Measurements from ENCODE around the gene KISS1R. TPM values are rescaled to one million over a fixed set of nuclear protein-coding genes. Genes with fewer than 3 reads are reported as not detected.
"Not testable (repeated sequence)": the region's sequence is repeated elsewhere in the genome, so short reads cannot be mapped to it uniquely, and the experiment has no call there.

Gene KISS1R
- total and polyA plus RNA-seq, 2 donors (not counting 1 experiment from before 2014, with no cell fraction given), result not detected

GRCh38 chr19:876089-876488 is 41.0 kb upstream of the KISS1R start:
- Histone ChIP-seq H2AFZ (ENCODE audit: low read length) (no peak overlapping the region), H3K36me3 (ENCODE audit: control insufficient read depth, insufficient read depth, low read length) (peaks cover 26% of the 10 kb centered on the region), H3K4me1 (ENCODE audit: control insufficient read depth, extremely low read depth, insufficient read depth, low read length) (no peaks in the 10 kb centered on the region), H3K4me2 (ENCODE audit: extremely low read depth, insufficient read depth, low read length) (no peak overlapping the region), H3K79me2 (ENCODE audit: control insufficient read depth, insufficient read depth, low read length) (no peaks in the 10 kb centered on the region), H3K27ac (ENCODE audit: insufficient read depth, low read length) (no peak overlapping the region), H3K27me3 (ENCODE audit: control insufficient read depth, insufficient read depth, low read length) (no peaks in the 10 kb centered on the region), H3K9me3 (ENCODE audit: control insufficient read depth, insufficient read depth, low read depth, low read length) (no peaks in the 10 kb centered on the region), H3K9ac (ENCODE audit: insufficient read depth, low read length) (no peak overlapping the region), H4K20me1 (ENCODE audit: control insufficient read depth, extremely low read depth, insufficient read depth, low read length) (no peaks in the 10 kb centered on the region), H3K4me3 (replicated peaks in 1 of 4; ENCODE audit: control extremely low read depth in 1 of 4, insufficient read depth in 1 of 4, low read depth in 3 of 4, low read length in 4 of 4) (no peak overlapping the region)
- no peak for DNase-seq (ENCODE audit: low read depth in 2 of 2)
- no peak for TF ChIP-seq CTCF (conservative IDR thresholded peaks at IDR 0.05 in 1 of 2, IDR thresholded peaks at IDR 0.05 in 1 of 2; ENCODE audit: low read depth in 1 of 2, low read length in 2 of 2)

GRCh38 chr19:876780-877314 is 40.3 kb upstream of the KISS1R start:
- H3K9ac ChIP-seq (ENCODE audit: insufficient read depth, low read length), result no peak overlapping the region
- peaks cover 32% of the 10 kb centered on the region for H3K36me3 ChIP-seq (ENCODE audit: control insufficient read depth, insufficient read depth, low read length)
- no peaks in the 10 kb centered on the region for H3K79me2 ChIP-seq (ENCODE audit: control insufficient read depth, insufficient read depth, low read length)
- H3K4me1 ChIP-seq (ENCODE audit: control insufficient read depth, extremely low read depth, insufficient read depth, low read length), result no peaks in the 10 kb centered on the region
- H3K4me2 ChIP-seq (ENCODE audit: extremely low read depth, insufficient read depth, low read length), result no peak overlapping the region
- TF ChIP-seq EZH2 (IDR thresholded peaks at IDR 0.05; ENCODE audit: low read length, missing control alignments) (no peak), CTCF (conservative IDR thresholded peaks at IDR 0.05 in 1 of 2, IDR thresholded peaks at IDR 0.05 in 1 of 2; ENCODE audit: low read depth in 1 of 2, low read length in 2 of 2) (no peak)
- H3K27ac ChIP-seq (ENCODE audit: insufficient read depth, low read length), result no peak overlapping the region
- no peak for DNase-seq (ENCODE audit: low read depth in 2 of 2)
- no peaks in the 10 kb centered on the region for H4K20me1 ChIP-seq (ENCODE audit: control insufficient read depth, extremely low read depth, insufficient read depth, low read length)
- no peaks in the 10 kb centered on the region for H3K9me3 ChIP-seq (ENCODE audit: control insufficient read depth, insufficient read depth, low read depth, low read length)
- H3K4me3 ChIP-seq (replicated peaks in 1 of 4; ENCODE audit: control extremely low read depth in 1 of 4, insufficient read depth in 1 of 4, low read depth in 3 of 4, low read length in 4 of 4), result no peak overlapping the region
- H3K27me3 ChIP-seq (ENCODE audit: control insufficient read depth, insufficient read depth, low read length), result no peaks in the 10 kb centered on the region
- H2AFZ ChIP-seq (ENCODE audit: low read length), result no peak overlapping the region

- peaks cover 42% of the 10 kb centered on the region for H3K36me3 ChIP-seq (ENCODE audit: control insufficient read depth, insufficient read depth, low read length)
- not testable (repeated sequence) for H3K4me1 ChIP-seq (ENCODE audit: control insufficient read depth, extremely low read depth, insufficient read depth, low read length); H3K79me2 ChIP-seq (ENCODE audit: control insufficient read depth, insufficient read depth, low read length); H3K9ac ChIP-seq (ENCODE audit: insufficient read depth, low read length); H4K20me1 ChIP-seq (ENCODE audit: control insufficient read depth, extremely low read depth, insufficient read depth, low read length); H3K4me3 ChIP-seq (replicated peaks in 1 of 4; ENCODE audit: control extremely low read depth in 1 of 4, insufficient read depth in 1 of 4, low read depth in 3 of 4, low read length in 4 of 4); H2AFZ ChIP-seq (ENCODE audit: low read length); H3K27me3 ChIP-seq (ENCODE audit: control insufficient read depth, insufficient read depth, low read length); H3K27ac ChIP-seq (ENCODE audit: insufficient read depth, low read length); H3K9me3 ChIP-seq (ENCODE audit: control insufficient read depth, insufficient read depth, low read depth, low read length); DNase-seq (ENCODE audit: low read depth in 2 of 2); H3K4me2 ChIP-seq (ENCODE audit: extremely low read depth, insufficient read depth, low read length)
These were observed 39.0 kb upstream of the KISS1R start for GRCh38 chr19:877992-878660.

- H3K27ac ChIP-seq (ENCODE audit: insufficient read depth, low read length); H2AFZ ChIP-seq (ENCODE audit: low read length); H3K27me3 ChIP-seq (ENCODE audit: control insufficient read depth, insufficient read depth, low read length); DNase-seq (ENCODE audit: low read depth in 2 of 2); H3K79me2 ChIP-seq (ENCODE audit: control insufficient read depth, insufficient read depth, low read length); H3K4me2 ChIP-seq (ENCODE audit: extremely low read depth, insufficient read depth, low read length); H3K9ac ChIP-seq (ENCODE audit: insufficient read depth, low read length); H3K4me1 ChIP-seq (ENCODE audit: control insufficient read depth, extremely low read depth, insufficient read depth, low read length); H3K9me3 ChIP-seq (ENCODE audit: control insufficient read depth, insufficient read depth, low read depth, low read length); H3K4me3 ChIP-seq (replicated peaks in 1 of 4; ENCODE audit: control extremely low read depth in 1 of 4, insufficient read depth in 1 of 4, low read depth in 3 of 4, low read length in 4 of 4); H4K20me1 ChIP-seq (ENCODE audit: control insufficient read depth, extremely low read depth, insufficient read depth, low read length): not testable (repeated sequence)
- H3K36me3 ChIP-seq (ENCODE audit: control insufficient read depth, insufficient read depth, low read length), result peaks cover 42% of the 10 kb centered on the region
These were observed 38.2 kb upstream of the KISS1R start for GRCh38 chr19:878751-879561.

Measured in fibroblast of lung (primary cell).